ENCODE results near the gene THSD7B.

The THSD7B gene

GRCh38 chr2:136828162-136828561 lies 62.8 kb downstream of the THSD7B start:
- DNase-seq, result no peak

GRCh38 chr2:136828774-136829173 lies 63.4 kb downstream of the THSD7B start:
- no peak for DNase-seq

- DNase-seq, result no peak
Measured at GRCh38 chr2:136844546-136844945, 79.2 kb downstream of the THSD7B start.

GRCh38 chr2:136858656-136859055 lies 93.3 kb downstream of the THSD7B start:
- DNase-seq, result no peak

- DNase-seq, result no peak
Measured at GRCh38 chr2:136860443-136860958, 95.2 kb downstream of the THSD7B start.

- no peak for DNase-seq
Measured at GRCh38 chr2:136863468-136863867, 98.1 kb downstream of the THSD7B start.

GRCh38 chr2:136863874-136864273 lies 98.5 kb downstream of the THSD7B start:
- DNase-seq, result no peak

- DNase-seq, result no peak
Measured at GRCh38 chr2:136871424-136871823, 106.1 kb downstream of the THSD7B start.

- no peak for DNase-seq
Measured at GRCh38 chr2:136874258-136874657, 108.9 kb downstream of the THSD7B start.

GRCh38 chr2:136891100-136891499 lies 125.8 kb downstream of the THSD7B start:
- DNase-seq, result no peak

- no peak for DNase-seq
Measured at GRCh38 chr2:136894007-136894634, 128.8 kb downstream of the THSD7B start.

- DNase-seq, result no peak
Measured at GRCh38 chr2:136901732-136902131, 136.4 kb downstream of the THSD7B start.

GRCh38 chr2:136905779-136906178 lies 140.4 kb downstream of the THSD7B start:
- DNase-seq, result no peak

- DNase-seq, result no peak
Measured at GRCh38 chr2:136909777-136910176, 144.4 kb downstream of the THSD7B start.

- no peak for DNase-seq
Measured at GRCh38 chr2:136916131-136916530, 150.8 kb downstream of the THSD7B start.

GRCh38 chr2:136917411-136917881 lies 152.1 kb downstream of the THSD7B start:
- no peak for DNase-seq

GRCh38 chr2:136919682-136920081 lies 154.3 kb downstream of the THSD7B start:
- no peak for DNase-seq

GRCh38 chr2:136920652-136921333 lies 155.4 kb downstream of the THSD7B start:
- no peak for DNase-seq

GRCh38 chr2:136927156-136927555 lies 161.8 kb downstream of the THSD7B start:
- DNase-seq, result no peak

GRCh38 chr2:136929531-136929930 lies 164.2 kb downstream of the THSD7B start:
- no peak for DNase-seq

- no peak for DNase-seq
Measured at GRCh38 chr2:136932700-136933099, 167.4 kb downstream of the THSD7B start.

GRCh38 chr2:136935119-136935518 lies 169.8 kb downstream of the THSD7B start:
- no peak for DNase-seq

GRCh38 chr2:136956050-136956449 lies 190.7 kb downstream of the THSD7B start:
- DNase-seq, result no peak

- no peak for DNase-seq
Measured at GRCh38 chr2:136957044-136957443, 191.7 kb downstream of the THSD7B start.
